GM12873 (cell line): ENCODE measurements around the gene SORCS2.

Experiments
- CTCF ChIP-seq: IDR thresholded peaks from 2 replicates; pipeline ENCODE4 v1.5.1; 2012; ENCODE audit warnings: low read depth, mild to moderate bottlenecking, moderate library complexity, low read length, control low read depth; ENCODE audit not compliant: insufficient read depth; ENCODE audit errors: missing control alignments

Gene SORCS2

GRCh38 chr4:7448036-7448435 is 255.7 kb downstream of the SORCS2 start:
- no peak for TF ChIP-seq CTCF

GRCh38 chr4:7450775-7451433 is 258.6 kb downstream of the SORCS2 start:
- TF ChIP-seq CTCF: no peak

DNA sequence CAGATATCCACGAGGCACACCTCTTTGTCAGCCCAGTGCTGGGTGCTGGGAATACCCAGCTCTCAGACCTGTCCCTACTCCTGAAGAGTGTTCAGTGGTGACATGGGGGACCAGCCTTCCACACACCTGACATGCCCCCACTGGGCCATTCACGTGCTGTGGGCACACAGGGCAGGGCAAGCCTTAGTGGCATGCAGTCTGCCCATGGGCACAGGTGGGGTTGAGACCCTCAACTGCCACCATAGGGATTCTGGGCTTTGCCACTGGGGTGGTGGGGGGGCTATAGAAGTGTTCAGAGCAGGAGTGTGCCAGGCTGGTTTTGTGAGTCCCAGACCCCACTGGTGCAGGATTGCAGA is 259.1 kb downstream of the SORCS2 start:
- TF ChIP-seq CTCF: no peak

DNA sequence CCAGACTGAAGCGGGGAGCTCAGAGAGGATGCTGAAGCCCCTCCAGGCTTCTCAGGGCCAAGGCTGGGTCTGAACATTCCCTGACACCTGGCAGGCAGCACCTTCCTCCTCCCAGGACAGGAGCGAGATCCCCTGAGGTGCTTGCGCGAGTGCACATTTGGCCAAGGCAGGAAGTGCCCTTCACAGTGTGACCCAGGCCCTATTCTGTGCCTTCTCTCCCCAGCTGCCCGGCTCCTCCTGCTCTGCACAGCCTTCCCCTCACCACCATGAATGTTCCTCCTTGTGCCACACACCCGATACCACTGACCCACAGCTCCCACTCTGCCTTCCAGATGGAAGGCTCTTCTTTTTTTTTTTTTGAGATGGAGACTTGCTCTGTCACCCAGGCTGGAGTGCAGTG is 259.5 kb downstream of the SORCS2 start:
- no peak for TF ChIP-seq CTCF

DNA sequence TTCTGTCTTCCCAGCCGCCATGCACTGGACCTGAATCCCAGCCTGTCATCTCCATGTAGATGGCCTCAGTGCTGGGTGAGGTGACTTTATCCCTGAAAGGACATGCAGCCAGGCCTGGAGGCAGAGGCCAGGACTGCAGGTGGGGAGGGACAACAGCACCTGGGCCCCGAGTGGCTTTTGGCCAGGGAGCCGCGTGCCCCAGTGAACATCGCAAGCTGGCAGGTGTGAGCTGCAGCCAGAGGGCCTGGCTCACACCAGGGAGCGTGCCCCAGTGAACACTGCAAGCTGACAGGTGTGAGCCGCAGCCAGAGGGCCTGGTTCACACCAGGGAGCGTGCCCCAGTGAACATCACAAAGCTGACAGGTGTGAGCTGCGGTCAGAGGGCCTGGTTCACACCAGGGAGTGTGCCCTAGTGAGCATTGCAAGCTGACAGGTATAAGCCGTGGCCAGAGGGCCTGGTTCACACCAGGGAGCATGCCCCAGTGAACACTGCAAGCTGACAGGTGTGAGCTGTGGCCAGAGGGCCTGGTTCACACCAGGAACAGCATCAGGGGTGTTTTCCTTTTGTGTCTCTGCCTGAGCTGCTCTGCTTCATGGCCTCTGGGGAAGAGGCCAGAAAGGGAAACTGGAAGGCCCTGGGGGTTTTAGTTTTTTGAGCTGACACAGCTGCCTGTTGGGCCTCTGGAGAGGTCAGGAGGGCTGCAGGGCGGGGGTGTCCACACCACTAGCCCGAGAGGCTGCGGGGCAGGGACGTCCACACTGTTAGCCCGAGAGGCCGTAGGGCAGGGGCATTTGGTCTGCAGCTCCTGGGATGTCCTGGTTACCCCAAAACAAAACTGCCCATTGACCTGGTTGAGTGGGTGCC is 265.1 kb downstream of the SORCS2 start:
- no peak for TF ChIP-seq CTCF

DNA sequence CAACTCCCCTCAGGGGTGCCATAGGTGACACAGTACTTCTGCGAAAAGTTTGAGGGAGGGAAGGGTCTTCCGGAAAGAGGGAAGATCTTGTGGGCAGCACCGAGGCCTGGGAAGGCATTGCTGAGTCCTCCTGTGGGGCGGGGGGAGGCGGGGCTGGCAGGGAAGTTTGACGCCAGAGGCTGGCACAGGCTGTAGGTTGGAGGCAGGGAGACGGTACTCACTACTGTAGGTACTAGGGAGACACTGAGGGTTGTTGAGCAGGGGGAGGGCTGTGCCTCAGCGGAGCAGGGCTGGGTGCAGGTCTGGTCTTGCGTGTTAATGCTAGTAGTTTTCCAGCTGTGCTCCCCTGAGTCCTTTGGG is 265.7 kb downstream of the SORCS2 start:
- no peak for TF ChIP-seq CTCF

DNA sequence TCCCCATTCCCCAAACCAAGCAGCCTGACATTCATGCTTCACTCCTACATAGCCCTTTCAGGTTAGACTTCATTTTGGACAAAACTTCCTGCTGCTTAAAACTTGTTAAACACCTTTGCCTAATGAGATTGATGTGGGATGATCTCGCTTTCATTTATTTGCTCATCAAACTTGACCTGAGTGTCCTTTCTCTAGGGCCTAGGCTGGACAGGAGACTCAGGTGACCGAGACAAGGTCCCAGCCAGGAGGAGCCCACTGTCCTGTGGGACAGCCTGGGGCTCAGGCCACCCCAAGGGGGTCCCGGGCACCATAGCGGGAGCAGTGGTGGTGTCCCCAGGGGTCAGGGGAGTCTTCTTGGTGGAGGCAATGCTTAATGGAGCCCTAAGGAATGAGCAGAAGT is 266.1 kb downstream of the SORCS2 start:
- no peak for TF ChIP-seq CTCF
